GM23338 (cell line): ENCODE results near the gene SERP2. TPM values are rescaled to one million over a fixed set of nuclear protein-coding genes. Genes with fewer than 3 reads are reported as not detected.

Experiments
- ATAC-seq: fragments of 200-7000 bp; cut with Tn5 transposase; 3 replicates; pipeline ENCODE4 v1.9.1; 2020
- DNase-seq: peaks from one replicate; pipeline ENCODE4 v3.0.0-alpha.2; 2015; ENCODE audit warnings: low spot score
- H2AFZ ChIP-seq: fragments of 200-600 bp; sonication (generic); 2 replicates; pipeline ENCODE4 v1.8.0; 2016; ENCODE audit warnings: antibody characterized with exemption, mild to moderate bottlenecking, moderate library complexity
- H3F3A ChIP-seq: fragments of 200-600 bp; sonication (generic); replicated peaks from 2 replicates; pipeline ENCODE4 v1.8.0; 2017; ENCODE audit warnings: antibody characterized with exemption, mixed run types, low read depth
- H3K27ac ChIP-seq: fragments of 200-600 bp; sonication (generic); 2 replicates; pipeline ENCODE4 v1.6.1; 2016; ENCODE audit warnings: low read depth
- H3K27me3 ChIP-seq: fragments of 200-600 bp; sonication (generic); 2 replicates; pipeline ENCODE4 v1.8.0; 2016; ENCODE audit warnings: mild to moderate bottlenecking, mixed run types, moderate library complexity; ENCODE audit not compliant: insufficient read depth
- H3K36me3 ChIP-seq: fragments of 200-600 bp; sonication (generic); 2 replicates; pipeline ENCODE4 v1.8.0; 2016; ENCODE audit warnings: mild to moderate bottlenecking; ENCODE audit not compliant: insufficient read depth
- H3K4me1 ChIP-seq: fragments of 200-600 bp; sonication (generic); 2 replicates; pipeline ENCODE4 v1.8.0; 2016; ENCODE audit warnings: mild to moderate bottlenecking, moderate library complexity; ENCODE audit not compliant: insufficient read depth
- H3K4me2 ChIP-seq: fragments of 200-600 bp; sonication (generic); 2 replicates; pipeline ENCODE4 v1.7.1; 2017; ENCODE audit warnings: mixed run types
- H3K4me3 ChIP-seq: fragments of 200-600 bp; sonication (generic); 2 replicates; pipeline ENCODE4 v1.6.1; 2016; ENCODE audit warnings: mixed run types
- H3K79me2 ChIP-seq: fragments of 200-600 bp; sonication (generic); replicated peaks from 2 replicates; pipeline ENCODE4 v1.8.0; 2017; ENCODE audit warnings: mild to moderate bottlenecking; ENCODE audit not compliant: insufficient read depth
- H3K9me2 ChIP-seq: fragments of 200-600 bp; sonication (generic); 2 replicates; pipeline ENCODE4 v1.8.0; 2017; ENCODE audit not compliant: insufficient read depth
- H4K20me1 ChIP-seq: fragments of 200-600 bp; sonication (generic); replicated peaks from 2 replicates; pipeline ENCODE4 v1.8.0; 2017; ENCODE audit warnings: mild to moderate bottlenecking; ENCODE audit not compliant: insufficient read depth
- H3K27ac Mint-ChIP-seq: 2 replicates; pipeline ENCODE4 v1.8.0; 2020; ENCODE audit warnings: inconsistent platforms, mild to moderate bottlenecking, moderate library complexity, mixed read lengths
- H3K27me3 Mint-ChIP-seq: 3 replicates; pipeline ENCODE4 v1.8.0; 2022; ENCODE audit warnings: low read depth, mild to moderate bottlenecking, moderate library complexity, mixed read lengths, inconsistent platforms; ENCODE audit not compliant: insufficient read depth, poor library complexity
- H3K36me3 Mint-ChIP-seq: 3 replicates; pipeline ENCODE4 v1.8.0; 2021; ENCODE audit warnings: low read depth, mild to moderate bottlenecking, inconsistent platforms, moderate library complexity, mixed read lengths
- H3K4me1 Mint-ChIP-seq: 3 replicates; pipeline ENCODE4 v1.8.0; 2020; ENCODE audit warnings: mild to moderate bottlenecking, inconsistent platforms, mixed read lengths
- H3K4me3 Mint-ChIP-seq: 3 replicates; pipeline ENCODE4 v1.8.0; 2021; ENCODE audit warnings: moderate library complexity, mild to moderate bottlenecking, inconsistent platforms, mixed read lengths
- H3K9me3 Mint-ChIP-seq: 3 replicates; pipeline ENCODE4 v1.8.0; 2020; ENCODE audit warnings: moderate library complexity, mild to moderate bottlenecking, inconsistent platforms, mixed read lengths
- CREB1 ChIP-seq: fragments of 250-450 bp; sonication (Bioruptor Pico); IDR thresholded peaks from 2 replicates; pipeline ENCODE4 v1.5.0; 2020; ENCODE audit warnings: low read depth, mild to moderate bottlenecking, moderate library complexity
- EZH2phosphoT487 ChIP-seq: fragments of 200-600 bp; sonication (generic); IDR thresholded peaks from one replicate; pipeline ENCODE4 v1.8.1; 2018; ENCODE audit warnings: antibody characterized with exemption; ENCODE audit not compliant: unreplicated experiment
- JUNB ChIP-seq: IDR thresholded peaks from one replicate; pipeline ENCODE4 v1.6.1; 2016; ENCODE audit warnings: antibody characterized with exemption; ENCODE audit not compliant: unreplicated experiment
- NANOG ChIP-seq: IDR thresholded peaks from 2 replicates; pipeline ENCODE4 v1.6.1; 2016; ENCODE audit warnings: antibody characterized with exemption, borderline replicate concordance
- STAT1 ChIP-seq: IDR thresholded peaks from one replicate; pipeline ENCODE4 v1.6.1; 2016; ENCODE audit warnings: antibody characterized with exemption; ENCODE audit not compliant: unreplicated experiment
- ZNF114 ChIP-seq: fragments of 250-450 bp; sonication (Bioruptor Pico); IDR thresholded peaks from 2 replicates; pipeline ENCODE4 v1.5.0; 2020; ENCODE audit warnings: mild to moderate bottlenecking, moderate library complexity
- ZNF331 ChIP-seq: fragments of 250-450 bp; sonication (Bioruptor Pico); IDR thresholded peaks from 2 replicates; pipeline ENCODE4 v1.5.0; 2020; ENCODE audit warnings: low read depth, mild to moderate bottlenecking, moderate library complexity
- polyA plus RNA-seq: library from polyadenylated mRNA; unstranded; fragments of >200 nt; fragmentation: Nextera tagmentation; extraction: Ambion mirVana; gene quantifications from 2 replicates; pipeline ENCODE4 v1.2.1, GENCODE V29; 2016
- total RNA-seq: library from RNA; depleted of rRNA; stranded (reverse); fragments of >200 nt; shearing (Covaris generic); gene quantifications from 2 replicates; pipeline ENCODE4 v1.2.3, GENCODE V29; 2014
- TF ChIP-seq, protein P1 (sequence below): IDR thresholded peaks from one replicate; pipeline ENCODE4 v1.6.1; 2018; ENCODE audit warnings: antibody characterized with exemption; ENCODE audit not compliant: unreplicated experiment
- TF ChIP-seq, protein P2 (sequence below), 2 experiments: fragments of 200-600 bp in 1 of 2; sonication (generic) in 1 of 2; conservative IDR thresholded peaks; 2 replicates each; pipeline versions ENCODE4 v1.5.1 to v1.6.1; 2016 to 2017; ENCODE audit warnings: antibody characterized with exemption in 2 of 2, low read depth in 2 of 2, mild to moderate bottlenecking in 2 of 2, moderate library complexity in 1 of 2
- TF ChIP-seq, protein P3 (sequence below): IDR thresholded peaks from 2 replicates; pipeline ENCODE4 v1.6.1; 2016; ENCODE audit warnings: antibody characterized with exemption

The SERP2 gene
- total and polyA plus RNA-seq, 2 experiments from 2014 or later, result 0.59 to 3.4 TPM

DNA sequence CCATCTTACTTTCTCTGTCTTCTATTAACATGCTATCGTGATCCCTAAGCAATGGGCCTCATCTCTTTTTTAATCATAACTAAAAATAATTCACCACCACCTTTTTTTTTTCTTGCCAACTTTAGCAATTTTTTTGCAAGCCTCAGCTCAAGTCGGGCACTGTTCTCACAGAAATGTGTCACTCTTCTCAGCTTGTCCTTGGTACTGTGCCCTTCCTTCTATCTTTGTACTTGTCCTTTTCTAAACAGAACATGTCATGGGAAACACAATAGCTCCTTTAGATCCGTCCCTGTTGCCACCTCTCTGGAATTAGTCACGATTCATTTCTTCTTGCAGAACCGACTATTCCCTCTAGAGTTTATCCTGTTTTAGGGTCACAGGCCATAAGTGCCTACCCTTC lies 10.3 kb downstream of the SERP2 start:
- no peak overlapping the region for H3K4me3 ChIP-seq
- H3K4me2 ChIP-seq, result no peak overlapping the region
- peaks cover 15% of the 10 kb centered on the region for H3K4me1 Mint-ChIP-seq
- H3K27me3 Mint-ChIP-seq, result no peaks in the 10 kb centered on the region
- H3K9me3 Mint-ChIP-seq, result no peaks in the 10 kb centered on the region
- no peak overlapping the region for H3K27ac Mint-ChIP-seq
- TF ChIP-seq, protein P1, sequence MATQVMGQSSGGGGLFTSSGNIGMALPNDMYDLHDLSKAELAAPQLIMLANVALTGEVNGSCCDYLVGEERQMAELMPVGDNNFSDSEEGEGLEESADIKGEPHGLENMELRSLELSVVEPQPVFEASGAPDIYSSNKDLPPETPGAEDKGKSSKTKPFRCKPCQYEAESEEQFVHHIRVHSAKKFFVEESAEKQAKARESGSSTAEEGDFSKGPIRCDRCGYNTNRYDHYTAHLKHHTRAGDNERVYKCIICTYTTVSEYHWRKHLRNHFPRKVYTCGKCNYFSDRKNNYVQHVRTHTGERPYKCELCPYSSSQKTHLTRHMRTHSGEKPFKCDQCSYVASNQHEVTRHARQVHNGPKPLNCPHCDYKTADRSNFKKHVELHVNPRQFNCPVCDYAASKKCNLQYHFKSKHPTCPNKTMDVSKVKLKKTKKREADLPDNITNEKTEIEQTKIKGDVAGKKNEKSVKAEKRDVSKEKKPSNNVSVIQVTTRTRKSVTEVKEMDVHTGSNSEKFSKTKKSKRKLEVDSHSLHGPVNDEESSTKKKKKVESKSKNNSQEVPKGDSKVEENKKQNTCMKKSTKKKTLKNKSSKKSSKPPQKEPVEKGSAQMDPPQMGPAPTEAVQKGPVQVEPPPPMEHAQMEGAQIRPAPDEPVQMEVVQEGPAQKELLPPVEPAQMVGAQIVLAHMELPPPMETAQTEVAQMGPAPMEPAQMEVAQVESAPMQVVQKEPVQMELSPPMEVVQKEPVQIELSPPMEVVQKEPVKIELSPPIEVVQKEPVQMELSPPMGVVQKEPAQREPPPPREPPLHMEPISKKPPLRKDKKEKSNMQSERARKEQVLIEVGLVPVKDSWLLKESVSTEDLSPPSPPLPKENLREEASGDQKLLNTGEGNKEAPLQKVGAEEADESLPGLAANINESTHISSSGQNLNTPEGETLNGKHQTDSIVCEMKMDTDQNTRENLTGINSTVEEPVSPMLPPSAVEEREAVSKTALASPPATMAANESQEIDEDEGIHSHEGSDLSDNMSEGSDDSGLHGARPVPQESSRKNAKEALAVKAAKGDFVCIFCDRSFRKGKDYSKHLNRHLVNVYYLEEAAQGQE, result no peak
- TF ChIP-seq JUNB (no peak), NANOG (no peak)
- no peak overlapping the region for H3K4me3 Mint-ChIP-seq
- peaks cover 20% of the 10 kb centered on the region for H3K4me1 ChIP-seq
- no peaks in the 10 kb centered on the region for H3K36me3 Mint-ChIP-seq
- no peaks in the 10 kb centered on the region for H3K79me2 ChIP-seq
- H3K27me3 ChIP-seq, result no peaks in the 10 kb centered on the region
- H3K36me3 ChIP-seq, result no peaks in the 10 kb centered on the region
- H3K9me2 ChIP-seq, result 0 out of 2 replicates have a peak, but pooled peaks cover 3% of the 10 kb centered on the region
- no peak for ATAC-seq
- no peak for DNase-seq
- H4K20me1 ChIP-seq, result no peaks in the 10 kb centered on the region
- H3K27ac ChIP-seq, result no peak overlapping the region
- no peak overlapping the region for H2AFZ ChIP-seq
- H3F3A ChIP-seq, result no peaks in the 10 kb centered on the region

DNA sequence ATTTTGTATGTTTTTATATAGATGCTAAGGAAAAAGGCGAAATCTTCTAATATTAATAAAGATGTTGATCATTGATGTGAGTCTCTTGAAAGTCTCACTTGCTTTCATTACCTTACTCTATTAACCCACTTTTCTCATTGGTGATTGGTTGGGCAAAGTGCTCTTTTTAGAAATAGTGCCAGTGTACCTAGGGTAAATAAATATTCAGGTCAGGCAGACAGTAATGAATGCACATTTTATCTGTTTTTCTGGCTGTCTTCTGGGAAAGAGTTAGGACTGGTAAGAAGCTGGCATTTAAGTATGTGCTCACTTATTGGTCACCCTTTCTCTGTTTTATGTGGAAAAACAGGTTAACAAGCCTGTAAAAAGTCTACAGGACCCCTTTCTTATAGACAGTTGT lies 11.2 kb downstream of the SERP2 start:
- no peaks in the 10 kb centered on the region for H3K36me3 Mint-ChIP-seq
- Histone ChIP-seq H4K20me1 (no peaks in the 10 kb centered on the region), H3K4me2 (no peak overlapping the region), H3K27ac (no peak overlapping the region), H3K79me2 (no peaks in the 10 kb centered on the region), H3K9me2 (peaks cover 10% of the 10 kb centered on the region; the same call in 1 of the 2 replicates), H2AFZ (no peak overlapping the region), H3K4me3 (no peak overlapping the region), H3F3A (no peaks in the 10 kb centered on the region), H3K4me1 (peaks cover 13% of the 10 kb centered on the region; the same call in 1 of the 2 replicates), H3K36me3 (no peaks in the 10 kb centered on the region), H3K27me3 (no peaks in the 10 kb centered on the region)
- ATAC-seq, result no peak
- no peaks in the 10 kb centered on the region for H3K27me3 Mint-ChIP-seq
- peaks cover 11% of the 10 kb centered on the region; the same call in 2 of the 3 replicates for H3K4me1 Mint-ChIP-seq
- no peaks in the 10 kb centered on the region for H3K9me3 Mint-ChIP-seq
- DNase-seq, result no peak
- H3K27ac Mint-ChIP-seq, result no peak overlapping the region
- H3K4me3 Mint-ChIP-seq, result no peak overlapping the region
- TF ChIP-seq, protein P2, sequence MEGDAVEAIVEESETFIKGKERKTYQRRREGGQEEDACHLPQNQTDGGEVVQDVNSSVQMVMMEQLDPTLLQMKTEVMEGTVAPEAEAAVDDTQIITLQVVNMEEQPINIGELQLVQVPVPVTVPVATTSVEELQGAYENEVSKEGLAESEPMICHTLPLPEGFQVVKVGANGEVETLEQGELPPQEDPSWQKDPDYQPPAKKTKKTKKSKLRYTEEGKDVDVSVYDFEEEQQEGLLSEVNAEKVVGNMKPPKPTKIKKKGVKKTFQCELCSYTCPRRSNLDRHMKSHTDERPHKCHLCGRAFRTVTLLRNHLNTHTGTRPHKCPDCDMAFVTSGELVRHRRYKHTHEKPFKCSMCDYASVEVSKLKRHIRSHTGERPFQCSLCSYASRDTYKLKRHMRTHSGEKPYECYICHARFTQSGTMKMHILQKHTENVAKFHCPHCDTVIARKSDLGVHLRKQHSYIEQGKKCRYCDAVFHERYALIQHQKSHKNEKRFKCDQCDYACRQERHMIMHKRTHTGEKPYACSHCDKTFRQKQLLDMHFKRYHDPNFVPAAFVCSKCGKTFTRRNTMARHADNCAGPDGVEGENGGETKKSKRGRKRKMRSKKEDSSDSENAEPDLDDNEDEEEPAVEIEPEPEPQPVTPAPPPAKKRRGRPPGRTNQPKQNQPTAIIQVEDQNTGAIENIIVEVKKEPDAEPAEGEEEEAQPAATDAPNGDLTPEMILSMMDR (conservative IDR thresholded peaks at IDR 0.05; ENCODE audit: low read depth in 2 of 2), result no peak
- TF ChIP-seq, protein P1, result no peak
- no peak for TF ChIP-seq NANOG
- no peak for TF ChIP-seq EZH2phosphoT487
- TF ChIP-seq ZNF331 (CRISPR knock-in tag), result no peak
- TF ChIP-seq STAT1, result no peak
- TF ChIP-seq ZNF114 (CRISPR knock-in tag), result no peak
- TF ChIP-seq, protein P3, sequence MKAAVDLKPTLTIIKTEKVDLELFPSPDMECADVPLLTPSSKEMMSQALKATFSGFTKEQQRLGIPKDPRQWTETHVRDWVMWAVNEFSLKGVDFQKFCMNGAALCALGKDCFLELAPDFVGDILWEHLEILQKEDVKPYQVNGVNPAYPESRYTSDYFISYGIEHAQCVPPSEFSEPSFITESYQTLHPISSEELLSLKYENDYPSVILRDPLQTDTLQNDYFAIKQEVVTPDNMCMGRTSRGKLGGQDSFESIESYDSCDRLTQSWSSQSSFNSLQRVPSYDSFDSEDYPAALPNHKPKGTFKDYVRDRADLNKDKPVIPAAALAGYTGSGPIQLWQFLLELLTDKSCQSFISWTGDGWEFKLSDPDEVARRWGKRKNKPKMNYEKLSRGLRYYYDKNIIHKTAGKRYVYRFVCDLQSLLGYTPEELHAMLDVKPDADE, result no peak
- TF ChIP-seq JUNB, result no peak
- TF ChIP-seq CREB1 (CRISPR knock-in tag), result no peak
